NCI-H345 treated with DMSO at 0.1 percent for 48 hours (cell line): ENCODE data around the gene ADGRL1.
A peak's percentile ranks its signal among the peaks of the same experiment; 100 is the strongest.

Experiments
- DNase-seq: peaks from one replicate; lab custom pipeline; 2025; ENCODE audit not compliant: unreplicated experiment; lab: John Stamatoyannopoulos, UW

The ADGRL1 gene

GRCh38 chr19:14142262-14143190 is 63.4 kb downstream of the ADGRL1 start:
- DNase-seq = no peak

GRCh38 chr19:14141041-14141440 is 64.9 kb downstream of the ADGRL1 start:
- DNase-seq = no peak

- DNase-seq = no peak
Measured at GRCh38 chr19:14139944-14140343, 66.0 kb downstream of the ADGRL1 start.

GRCh38 chr19:14138576-14139265 is 67.2 kb downstream of the ADGRL1 start:
- DNase-seq = no peak

GRCh38 chr19:14136509-14137281 is 69.3 kb downstream of the ADGRL1 start, which contains the start of gene ASF1B:
ASF1B (minus strand) TSS chr19:14136589; CDS start chr19:14136456, 133 bp downstream.
- peak; percentile 93 for DNase-seq

- DNase-seq = no peak
Measured at GRCh38 chr19:14135985-14136508, 69.9 kb downstream of the ADGRL1 start.

- DNase-seq = no peak
Measured at GRCh38 chr19:14135355-14135754, 70.6 kb downstream of the ADGRL1 start.

GRCh38 chr19:14127929-14128509 is 78.0 kb downstream of the ADGRL1 start:
- no peak for DNase-seq

- no peak for DNase-seq
Measured at GRCh38 chr19:14127176-14127575, 78.8 kb downstream of the ADGRL1 start.

GRCh38 chr19:14122924-14123323 is 83.0 kb downstream of the ADGRL1 start:
- no peak for DNase-seq

GRCh38 chr19:14120497-14120780 is 85.5 kb downstream of the ADGRL1 start:
- DNase-seq = no peak

GRCh38 chr19:14119644-14120496 is 86.1 kb downstream of the ADGRL1 start:
- no peak for DNase-seq

- DNase-seq = no peak
Measured at GRCh38 chr19:14119146-14119545, 86.8 kb downstream of the ADGRL1 start.

GRCh38 chr19:14118165-14119051 is 87.6 kb downstream of the ADGRL1 start:
- DNase-seq = no peak

- peak; percentile 89 for DNase-seq
Measured at GRCh38 chr19:14117668-14118164, 88.3 kb downstream of the ADGRL1 start, which contains the start of gene PRKACA. PRKACA (minus strand) TSS chr19:14117762; CDS start chr19:14117547, 215 bp downstream.

GRCh38 chr19:14116918-14117578 is 88.9 kb downstream of the ADGRL1 start:
- no peak for DNase-seq

GRCh38 chr19:14116525-14116917 is 89.4 kb downstream of the ADGRL1 start:
- DNase-seq = no peak

- DNase-seq = no peak
Measured at GRCh38 chr19:14115756-14116155, 90.2 kb downstream of the ADGRL1 start.
